HCT116 (cell line): ENCODE measurements around the gene PTPRO.

Experiments
- CTCF ChIP-seq, 3 experiments: fragments of 200-600 bp in 1 of 3; sonication (generic) in 1 of 3; IDR thresholded peaks in 2 of 3; conservative IDR thresholded peaks in 1 of 3; 2 replicates each; pipeline ENCODE4 v1.5.1; 2012 to 2017; ENCODE audit warnings: low read depth in 2 of 3, low read length in 2 of 3, antibody characterized with exemption in 1 of 3, borderline replicate concordance in 1 of 3, control low read depth in 1 of 3, mild to moderate bottlenecking in 1 of 3, mixed read lengths in 1 of 3, mixed run types in 1 of 3, moderate library complexity in 1 of 3; ENCODE audit not compliant: insufficient read depth in 1 of 3
- MAX ChIP-seq: IDR thresholded peaks from 2 replicates; pipeline ENCODE4 v1.6.1; 2012
- RAD21 ChIP-seq: IDR thresholded peaks from 2 replicates; pipeline ENCODE4 v1.6.1; 2012; ENCODE audit warnings: low read depth, mild to moderate bottlenecking

DNA sequence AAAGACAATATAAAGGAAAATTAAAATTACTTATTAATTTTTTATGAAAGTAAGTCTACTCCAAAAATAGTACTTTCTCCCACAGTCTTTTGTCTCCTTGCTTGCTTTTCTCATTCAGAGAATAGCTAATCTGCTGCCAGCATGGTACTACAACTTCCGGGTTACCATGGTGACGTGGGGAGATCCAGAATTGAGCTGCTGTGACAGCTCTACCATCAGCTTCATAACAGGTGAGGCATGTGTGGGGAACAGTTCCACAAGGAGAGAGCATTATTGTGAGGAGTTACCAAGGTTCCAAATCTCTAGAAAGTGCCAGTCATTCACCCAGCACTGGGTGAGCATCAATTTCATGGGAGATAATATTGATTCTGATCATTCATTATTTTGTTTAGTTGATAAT, 197.8 kb downstream of the PTPRO start:
- TF ChIP-seq RAD21 (no peak), CTCF (IDR thresholded peaks at IDR 0.05 in 2 of 3, conservative IDR thresholded peaks at IDR 0.05 in 1 of 3; ENCODE audit: borderline replicate concordance in 1 of 3, insufficient read depth in 1 of 3, low read depth in 2 of 3, low read length in 2 of 3) (no peak), MAX (no peak)
